Parathyroid adenoma (tissue), 2 donors: Measurements from ENCODE around the gene SKAP1.

Experiments
- H2AFZ ChIP-seq: fragments of 300-600 bp; sonication (generic); one replicate; pipeline ENCODE4 v1.7.0; 2017; ENCODE audit warnings: antibody characterized with exemption, mild to moderate bottlenecking
- H3K27ac ChIP-seq: fragments of 300-600 bp; sonication (generic); one replicate; pipeline ENCODE4 v1.7.0; 2017
- H3K27me3 ChIP-seq: fragments of 300-600 bp; sonication (generic); one replicate; pipeline ENCODE4 v1.7.0; 2017; ENCODE audit warnings: low read length; ENCODE audit not compliant: control insufficient read depth, insufficient read depth
- H3K36me3 ChIP-seq: fragments of 300-600 bp; sonication (generic); one replicate; pipeline ENCODE4 v1.7.0; 2017; ENCODE audit warnings: low read length; ENCODE audit not compliant: control insufficient read depth, insufficient read depth
- H3K4me1 ChIP-seq: fragments of 300-600 bp; sonication (generic); one replicate; pipeline ENCODE4 v1.7.0; 2017; ENCODE audit warnings: control low read depth
- H3K4me2 ChIP-seq: fragments of 300-600 bp; sonication (generic); one replicate; pipeline ENCODE4 v1.7.0; 2017; ENCODE audit warnings: low read length
- H3K4me3 ChIP-seq: fragments of 300-600 bp; sonication (generic); one replicate; pipeline ENCODE4 v1.7.0; 2017; ENCODE audit warnings: low read depth, low read length
- H3K79me2 ChIP-seq: fragments of 300-600 bp; sonication (generic); one replicate; pipeline ENCODE4 v1.7.0; 2017; ENCODE audit warnings: control low read depth
- H3K9ac ChIP-seq: fragments of 300-600 bp; sonication (generic); one replicate; pipeline ENCODE4 v1.7.0; 2017; ENCODE audit warnings: mild to moderate bottlenecking
- H3K9me3 ChIP-seq: fragments of 300-600 bp; sonication (generic); one replicate; pipeline ENCODE4 v1.7.0; 2017; ENCODE audit warnings: low read length; ENCODE audit not compliant: control insufficient read depth
- CTCF ChIP-seq: fragments of 300-600 bp; sonication (generic); IDR thresholded peaks from one replicate; pipeline ENCODE4 v1.7.0; 2017; ENCODE audit warnings: antibody characterized with exemption, mild to moderate bottlenecking
- donor health status: primary hyperparathyroidism.

Gene SKAP1

GRCh38 chr17:48215583-48216139 is 214.4 kb downstream of the SKAP1 start:
- Histone ChIP-seq H3K27ac (no peak overlapping the region), H3K4me1 (no peaks in the 10 kb centered on the region), H2AFZ (no peak overlapping the region), H3K9ac (no peak overlapping the region), H3K36me3 (no peaks in the 10 kb centered on the region), H3K4me2 (no peak overlapping the region), H3K9me3 (no peaks in the 10 kb centered on the region), H3K79me2 (no peaks in the 10 kb centered on the region), H3K27me3 (no peaks in the 10 kb centered on the region), H3K4me3 (no peak overlapping the region)
- TF ChIP-seq CTCF: no peak

- H3K9me3 ChIP-seq: no peaks in the 10 kb centered on the region
- no peaks in the 10 kb centered on the region for H3K4me1 ChIP-seq
- no peak overlapping the region for H3K4me2 ChIP-seq
- no peaks in the 10 kb centered on the region for H3K27me3 ChIP-seq
- no peaks in the 10 kb centered on the region for H3K79me2 ChIP-seq
- H3K9ac ChIP-seq: no peak overlapping the region
- H3K27ac ChIP-seq: no peak overlapping the region
- TF ChIP-seq CTCF: no peak
- H3K36me3 ChIP-seq: no peaks in the 10 kb centered on the region
- no peak overlapping the region for H3K4me3 ChIP-seq
- no peak overlapping the region for H2AFZ ChIP-seq
These were observed 216.2 kb downstream of the SKAP1 start for GRCh38 chr17:48213797-48214196.

GRCh38 chr17:48211787-48212186 is 218.2 kb downstream of the SKAP1 start:
- Histone ChIP-seq H3K4me2 (no peak overlapping the region), H3K36me3 (no peaks in the 10 kb centered on the region), H3K4me3 (no peak overlapping the region), H2AFZ (no peak overlapping the region), H3K27me3 (no peaks in the 10 kb centered on the region), H3K9ac (no peak overlapping the region), H3K79me2 (no peaks in the 10 kb centered on the region), H3K9me3 (no peaks in the 10 kb centered on the region), H3K27ac (no peak overlapping the region), H3K4me1 (no peaks in the 10 kb centered on the region)
- TF ChIP-seq CTCF: no peak

- Histone ChIP-seq H2AFZ (no peak overlapping the region), H3K9ac (no peak overlapping the region), H3K4me3 (no peak overlapping the region), H3K79me2 (no peaks in the 10 kb centered on the region), H3K27me3 (no peaks in the 10 kb centered on the region), H3K27ac (no peak overlapping the region), H3K4me1 (no peaks in the 10 kb centered on the region), H3K4me2 (no peak overlapping the region), H3K9me3 (no peaks in the 10 kb centered on the region), H3K36me3 (no peaks in the 10 kb centered on the region)
- TF ChIP-seq CTCF: no peak
These were observed 219.0 kb downstream of the SKAP1 start for GRCh38 chr17:48211011-48211410.

GRCh38 chr17:48209973-48210372 is 220.0 kb downstream of the SKAP1 start:
- Histone ChIP-seq H3K79me2 (no peaks in the 10 kb centered on the region), H3K4me2 (no peak overlapping the region), H2AFZ (no peak overlapping the region), H3K27ac (no peak overlapping the region), H3K9me3 (no peaks in the 10 kb centered on the region), H3K4me3 (no peak overlapping the region), H3K9ac (no peak overlapping the region), H3K36me3 (no peaks in the 10 kb centered on the region), H3K27me3 (no peaks in the 10 kb centered on the region), H3K4me1 (no peaks in the 10 kb centered on the region)
- TF ChIP-seq CTCF: no peak
